ENCODE results near the gene ZNF865.

ZNF865 gene

DNA sequence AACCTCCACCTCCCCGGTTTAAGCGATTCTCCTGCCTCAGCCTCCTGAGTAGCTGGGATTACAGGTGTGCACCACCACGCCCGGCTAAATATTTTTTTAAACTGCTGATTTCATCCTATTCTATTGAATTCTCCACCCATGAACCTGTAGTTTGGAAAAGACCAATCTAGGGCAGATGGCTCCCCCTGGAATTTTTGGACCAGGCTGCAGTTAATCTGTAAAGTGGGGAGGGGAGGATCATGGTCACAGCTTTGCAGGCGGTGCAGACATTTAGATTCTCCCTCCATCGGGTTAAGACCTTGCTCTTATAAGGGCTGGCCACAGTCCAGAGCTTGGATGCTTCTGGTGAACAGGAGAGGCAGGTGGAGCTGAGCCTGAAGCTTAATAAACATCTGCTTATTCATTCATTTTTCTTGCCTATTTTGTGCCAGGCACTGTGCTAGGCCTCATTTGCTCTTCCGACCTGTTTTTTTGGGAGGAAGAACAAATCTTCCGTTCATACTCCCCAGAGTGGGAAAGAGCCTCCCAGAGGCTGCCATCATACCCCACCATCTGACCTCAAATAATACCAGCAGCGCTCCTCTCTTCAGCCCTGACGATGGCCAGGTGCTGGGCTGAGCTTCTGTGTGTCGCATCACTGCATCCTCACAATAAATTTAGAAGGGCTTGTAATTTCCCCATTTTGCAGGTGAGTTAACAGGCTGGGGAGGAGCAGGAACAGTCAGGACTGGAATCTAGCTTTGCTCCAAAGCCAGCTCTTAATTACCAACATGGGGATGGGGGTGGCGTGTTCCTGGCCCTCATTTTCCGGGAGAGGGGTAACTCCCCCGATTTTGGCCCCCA lies 41.7 kb downstream of the ZNF865 start:
- Mint-ChIP-seq H3K27ac (peak overlapping the region; percentile 72), H3K4me3 (peak overlapping the region; percentile 79), H3K27me3 (ENCODE audit: low read depth) (no peaks in the 10 kb centered on the region), H3K4me1 (ENCODE audit: low read depth) (peaks cover 27% of the 10 kb centered on the region), H3K36me3 (ENCODE audit: low read depth) (peaks cover 18% of the 10 kb centered on the region), H3K9me3 (no peaks in the 10 kb centered on the region)
- no peak for DNase-seq (ENCODE audit: low spot score)

DNA sequence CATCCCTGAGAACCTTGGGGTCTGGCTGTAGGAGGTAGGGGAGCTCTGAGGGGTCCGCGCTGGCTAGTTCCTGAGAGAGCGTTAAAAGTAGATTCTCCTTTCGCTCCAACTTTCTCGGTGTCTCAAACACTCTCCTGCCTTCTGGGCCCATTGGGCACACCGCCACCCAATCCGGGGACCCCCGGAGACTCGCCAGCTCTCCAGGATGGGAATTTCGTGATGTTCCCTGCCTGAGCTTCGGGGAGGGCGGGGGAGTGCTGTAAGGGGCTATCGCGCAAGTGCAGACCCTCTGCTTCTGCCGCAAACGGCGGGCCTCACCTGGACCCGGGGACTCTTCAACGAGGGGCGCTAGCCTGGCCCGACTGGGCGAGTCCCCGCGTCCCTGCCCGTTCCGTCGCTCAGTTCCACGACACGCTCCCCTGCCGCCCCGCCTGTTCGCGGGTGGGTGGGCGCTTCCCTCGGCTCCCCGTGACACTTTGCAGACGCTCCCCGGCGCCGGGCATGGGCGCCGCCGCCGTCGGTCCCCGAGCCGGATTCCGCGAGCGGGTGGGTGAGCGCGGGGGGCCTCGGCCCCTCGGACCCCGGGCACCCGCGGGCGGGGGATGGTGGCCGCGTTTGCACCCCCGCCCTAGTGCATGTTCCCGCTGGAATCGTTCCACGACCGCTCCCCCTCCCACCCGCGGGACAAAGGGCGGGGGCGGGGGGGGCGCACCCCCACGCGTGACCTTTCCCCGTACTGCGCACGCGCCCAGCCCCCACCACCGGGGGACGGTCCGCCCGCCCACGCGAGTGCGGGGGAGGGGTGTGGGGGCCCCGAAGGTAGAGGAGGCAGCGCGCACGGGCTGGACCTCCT lies 42.5 kb downstream of the ZNF865 start, which contains the start of gene CCDC106:
CCDC106 (plus strand) TSS at position 481 of the 853 bp plus-strand sequence. CDS start 835 bp downstream, outside the sequence.
- H3K4me1 Mint-ChIP-seq (ENCODE audit: low read depth): peaks cover 25% of the 10 kb centered on the region
- H3K4me3 Mint-ChIP-seq: peak within 1 kb of the TSS; percentile 79
- peaks cover 17% of the 10 kb centered on the region for H3K36me3 Mint-ChIP-seq (ENCODE audit: low read depth)
- DNase-seq (ENCODE audit: low spot score): no peak
- no peaks in the 10 kb centered on the region for H3K9me3 Mint-ChIP-seq
- H3K27me3 Mint-ChIP-seq (ENCODE audit: low read depth): no peaks in the 10 kb centered on the region
- peak within 1 kb of the TSS; percentile 81 for H3K27ac Mint-ChIP-seq

DNA sequence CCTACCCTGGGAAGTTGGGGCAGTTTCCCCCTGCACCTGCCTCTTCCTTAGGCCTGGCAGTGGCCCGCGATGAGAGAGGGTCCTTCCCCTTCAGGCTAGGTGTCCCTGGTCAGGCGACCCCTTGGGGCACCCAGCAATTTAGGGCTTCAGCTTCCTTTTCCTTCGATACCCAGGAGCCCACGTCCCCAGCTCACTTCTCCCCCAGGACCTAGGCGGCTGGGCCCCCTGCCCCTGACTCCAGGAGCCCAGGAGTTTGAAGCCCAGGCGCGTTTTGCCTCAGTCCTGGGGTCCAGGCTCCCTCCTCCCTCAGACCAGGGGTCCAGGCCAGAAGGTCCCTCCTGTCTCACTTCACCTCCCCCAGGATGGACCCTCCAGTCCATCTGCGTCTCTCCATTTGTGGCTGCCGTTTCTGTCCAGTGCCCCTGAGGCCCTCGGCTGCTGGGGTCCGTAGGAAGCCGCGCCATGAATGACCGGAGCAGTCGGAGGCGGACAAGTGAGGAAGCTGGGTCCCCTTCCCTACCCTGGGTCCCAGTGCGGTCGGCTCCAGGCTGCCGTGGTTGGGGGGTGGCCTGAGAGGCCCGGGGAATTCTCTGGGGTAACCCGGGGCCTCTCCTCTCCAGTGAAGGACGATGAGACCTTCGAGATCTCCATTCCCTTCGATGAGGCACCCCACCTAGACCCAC lies 43.3 kb downstream of the ZNF865 start:
- Mint-ChIP-seq H3K27me3 (ENCODE audit: low read depth) (no peaks in the 10 kb centered on the region), H3K27ac (peak overlapping the region; percentile 81), H3K4me3 (peak overlapping the region; percentile 77), H3K36me3 (ENCODE audit: low read depth) (peaks cover 13% of the 10 kb centered on the region), H3K4me1 (ENCODE audit: low read depth) (peaks cover 21% of the 10 kb centered on the region), H3K9me3 (no peaks in the 10 kb centered on the region)
- DNase-seq (ENCODE audit: low spot score): no peak

DNA sequence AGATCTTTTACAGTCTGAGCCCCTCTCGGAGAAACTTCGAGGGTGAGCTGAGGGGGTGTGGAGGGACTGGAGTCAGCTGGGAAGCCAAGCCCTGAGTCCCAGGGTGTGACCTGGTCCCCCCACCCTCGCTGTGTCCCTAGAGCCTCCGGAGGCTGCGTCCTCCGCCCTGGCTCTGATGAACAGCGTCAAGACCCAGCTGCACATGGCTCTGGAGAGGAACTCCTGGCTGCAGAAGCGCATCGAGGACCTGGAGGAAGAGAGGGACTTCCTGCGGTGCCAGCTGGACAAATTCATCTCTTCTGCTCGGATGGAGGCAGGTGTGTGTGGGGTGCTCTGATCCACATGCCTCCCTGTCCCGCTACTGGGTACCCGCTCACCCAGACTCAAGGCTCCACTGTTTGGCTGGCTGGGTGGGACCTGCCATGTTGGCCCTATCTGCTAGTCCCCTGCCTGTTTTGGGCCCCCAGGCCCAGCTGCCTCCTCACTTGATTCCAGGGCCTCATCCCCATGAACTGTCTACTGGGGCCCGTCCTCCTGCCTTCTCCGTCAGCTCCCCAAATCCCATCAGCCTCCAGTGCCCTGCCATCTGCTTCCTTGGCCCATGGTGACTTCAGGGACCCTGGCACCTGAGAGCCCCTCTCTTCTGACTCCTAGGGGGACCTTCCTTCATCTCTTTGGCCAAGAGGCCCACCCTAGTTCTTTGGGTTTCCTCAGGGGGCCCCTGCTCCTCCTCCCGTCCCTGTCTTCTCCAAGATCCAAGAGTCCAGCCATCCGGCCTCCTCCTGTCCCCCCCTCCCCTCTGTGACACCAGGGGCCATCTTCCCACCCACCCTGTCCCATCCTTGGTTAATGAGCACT lies 44.0 kb downstream of the ZNF865 start:
- Mint-ChIP-seq H3K9me3 (no peaks in the 10 kb centered on the region), H3K36me3 (ENCODE audit: low read depth) (peaks cover 13% of the 10 kb centered on the region), H3K27me3 (ENCODE audit: low read depth) (no peaks in the 10 kb centered on the region), H3K4me3 (peak overlapping the region; percentile 77), H3K4me1 (ENCODE audit: low read depth) (peaks cover 15% of the 10 kb centered on the region), H3K27ac (peak overlapping the region; percentile 78)
- no peak for DNase-seq (ENCODE audit: low spot score)

DNA sequence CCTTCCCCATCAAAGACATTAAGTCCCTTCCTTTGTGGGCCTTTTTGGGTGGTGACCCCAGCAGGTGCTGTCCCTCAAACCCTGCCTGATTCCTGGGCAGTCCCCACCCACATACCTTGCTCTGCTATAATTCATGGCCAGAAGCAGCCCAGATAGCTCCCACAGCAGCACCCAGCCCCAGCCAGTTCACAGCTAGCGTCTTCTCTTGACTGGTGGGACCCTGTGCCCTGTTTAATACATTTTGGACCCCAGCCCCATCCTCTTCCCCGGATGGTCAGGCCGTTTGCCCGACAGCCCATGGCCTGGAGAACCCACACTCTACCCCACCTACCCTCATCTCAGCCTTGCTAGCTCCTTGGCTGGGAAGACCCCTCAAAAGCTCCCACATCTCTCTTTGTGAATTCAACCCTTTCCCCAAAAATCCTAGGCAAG lies 44.7 kb downstream of the ZNF865 start:
- Mint-ChIP-seq H3K27me3 (ENCODE audit: low read depth) (no peaks in the 10 kb centered on the region), H3K9me3 (no peaks in the 10 kb centered on the region), H3K36me3 (ENCODE audit: low read depth) (peaks cover 13% of the 10 kb centered on the region), H3K4me3 (peak overlapping the region; percentile 46), H3K27ac (peak overlapping the region; percentile 78), H3K4me1 (ENCODE audit: low read depth) (peaks cover 15% of the 10 kb centered on the region)
- DNase-seq (ENCODE audit: low spot score): no peak

DNA sequence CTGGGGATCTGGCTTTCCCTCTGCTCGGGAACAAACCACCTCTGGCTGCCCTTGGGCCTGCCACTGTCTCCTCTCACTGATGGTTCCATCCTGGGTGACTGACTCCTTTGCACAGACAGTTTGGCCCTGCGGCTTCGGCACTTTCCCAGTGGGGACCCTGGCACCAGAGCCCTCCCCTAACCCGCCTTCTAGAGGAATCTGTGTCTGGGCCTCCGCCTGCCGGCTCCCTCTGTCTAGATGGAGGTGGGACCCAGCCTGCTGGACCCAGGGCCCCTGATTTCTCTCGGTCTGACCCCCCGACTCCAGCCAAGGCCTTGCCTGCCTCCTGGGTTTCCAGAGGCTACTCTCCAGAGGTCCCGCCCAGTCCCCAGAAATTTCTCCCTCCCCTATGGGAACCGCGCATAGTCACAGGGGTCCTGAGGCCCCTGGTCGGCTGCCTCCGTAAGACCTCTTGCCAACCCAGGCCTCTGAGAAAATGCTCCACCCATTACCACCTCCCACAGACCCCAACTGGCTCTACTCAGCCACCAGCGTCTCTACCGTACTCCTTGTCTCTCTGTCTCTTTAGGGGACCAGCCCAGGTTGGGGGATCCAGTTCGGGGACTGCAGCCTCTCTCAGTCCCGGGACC lies 45.3 kb downstream of the ZNF865 start:
- Mint-ChIP-seq H3K27ac (no peak overlapping the region), H3K9me3 (no peaks in the 10 kb centered on the region), H3K27me3 (ENCODE audit: low read depth) (no peaks in the 10 kb centered on the region), H3K4me1 (ENCODE audit: low read depth) (peaks cover 15% of the 10 kb centered on the region), H3K4me3 (no peak overlapping the region), H3K36me3 (ENCODE audit: low read depth) (peaks cover 13% of the 10 kb centered on the region)
- DNase-seq (ENCODE audit: low spot score): no peak

DNA sequence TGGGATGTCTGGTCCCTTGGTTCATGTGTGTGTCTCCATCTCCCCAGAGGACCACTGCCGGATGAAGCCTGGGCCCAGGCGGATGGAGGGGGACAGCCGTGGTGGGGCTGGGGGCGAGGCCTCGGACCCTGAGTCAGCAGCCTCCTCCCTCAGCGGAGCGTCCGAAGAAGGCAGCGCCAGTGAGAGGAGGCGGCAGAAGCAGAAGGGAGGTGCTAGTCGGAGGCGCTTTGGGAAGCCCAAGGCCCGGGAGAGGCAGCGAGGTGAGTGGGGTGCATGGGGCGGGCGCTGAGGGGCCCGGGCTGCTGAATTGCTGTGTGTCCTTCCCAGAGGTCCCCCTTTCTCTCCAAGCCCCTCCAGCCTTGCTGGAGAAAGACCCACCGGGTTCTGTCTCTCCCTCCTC lies 45.8 kb downstream of the ZNF865 start:
- peaks cover 18% of the 10 kb centered on the region for H3K36me3 Mint-ChIP-seq (ENCODE audit: low read depth)
- no peak overlapping the region for H3K4me3 Mint-ChIP-seq
- no peaks in the 10 kb centered on the region for H3K9me3 Mint-ChIP-seq
- no peak overlapping the region for H3K27ac Mint-ChIP-seq
- H3K27me3 Mint-ChIP-seq (ENCODE audit: low read depth): no peaks in the 10 kb centered on the region
- peaks cover 20% of the 10 kb centered on the region for H3K4me1 Mint-ChIP-seq (ENCODE audit: low read depth)
- DNase-seq (ENCODE audit: low spot score): no peak

DNA sequence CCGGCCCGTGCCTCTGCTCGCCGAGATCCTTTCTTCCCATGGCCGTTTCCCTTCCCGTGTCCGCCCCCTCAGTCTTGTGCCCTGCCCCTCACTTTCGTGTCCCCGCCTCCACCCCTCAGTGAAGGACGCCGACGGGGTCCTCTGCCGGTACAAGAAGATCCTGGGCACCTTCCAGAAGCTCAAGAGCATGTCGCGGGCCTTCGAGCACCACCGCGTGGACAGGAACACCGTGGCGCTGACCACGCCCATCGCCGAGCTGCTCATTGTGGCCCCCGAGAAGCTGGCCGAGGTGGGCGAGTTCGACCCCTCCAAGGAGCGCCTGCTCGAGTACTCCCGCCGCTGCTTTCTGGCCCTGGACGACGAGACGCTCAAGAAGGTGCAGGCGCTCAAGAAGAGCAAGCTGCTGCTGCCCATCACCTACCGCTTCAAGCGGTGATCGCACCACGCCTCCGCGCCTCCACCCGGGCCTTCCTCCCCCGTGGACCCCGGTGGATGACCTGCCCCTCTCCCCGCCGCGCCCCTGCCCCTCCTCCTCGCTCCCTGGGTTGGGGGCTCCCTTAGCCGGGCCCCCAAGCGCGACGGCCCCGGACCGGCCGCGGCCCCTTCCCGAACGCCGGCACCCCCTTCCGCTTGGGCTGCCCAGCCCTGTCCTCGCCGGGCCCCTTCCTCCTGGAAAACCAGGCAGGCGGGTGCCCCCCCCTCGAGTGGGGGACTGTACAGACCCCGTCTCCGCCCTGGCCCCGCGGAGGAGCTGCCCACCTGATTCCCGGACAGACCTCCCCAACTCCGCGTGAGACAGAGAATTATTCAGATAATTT lies 47.1 kb downstream of the ZNF865 start:
- H3K27ac Mint-ChIP-seq: peak overlapping the region; percentile 49
- peak overlapping the region; percentile 46 for H3K4me3 Mint-ChIP-seq
- H3K9me3 Mint-ChIP-seq: no peaks in the 10 kb centered on the region
- peaks cover 26% of the 10 kb centered on the region for H3K36me3 Mint-ChIP-seq (ENCODE audit: low read depth)
- peaks cover 26% of the 10 kb centered on the region for H3K4me1 Mint-ChIP-seq (ENCODE audit: low read depth)
- H3K27me3 Mint-ChIP-seq (ENCODE audit: low read depth): no peaks in the 10 kb centered on the region
- DNase-seq (ENCODE audit: low spot score): no peak

DNA sequence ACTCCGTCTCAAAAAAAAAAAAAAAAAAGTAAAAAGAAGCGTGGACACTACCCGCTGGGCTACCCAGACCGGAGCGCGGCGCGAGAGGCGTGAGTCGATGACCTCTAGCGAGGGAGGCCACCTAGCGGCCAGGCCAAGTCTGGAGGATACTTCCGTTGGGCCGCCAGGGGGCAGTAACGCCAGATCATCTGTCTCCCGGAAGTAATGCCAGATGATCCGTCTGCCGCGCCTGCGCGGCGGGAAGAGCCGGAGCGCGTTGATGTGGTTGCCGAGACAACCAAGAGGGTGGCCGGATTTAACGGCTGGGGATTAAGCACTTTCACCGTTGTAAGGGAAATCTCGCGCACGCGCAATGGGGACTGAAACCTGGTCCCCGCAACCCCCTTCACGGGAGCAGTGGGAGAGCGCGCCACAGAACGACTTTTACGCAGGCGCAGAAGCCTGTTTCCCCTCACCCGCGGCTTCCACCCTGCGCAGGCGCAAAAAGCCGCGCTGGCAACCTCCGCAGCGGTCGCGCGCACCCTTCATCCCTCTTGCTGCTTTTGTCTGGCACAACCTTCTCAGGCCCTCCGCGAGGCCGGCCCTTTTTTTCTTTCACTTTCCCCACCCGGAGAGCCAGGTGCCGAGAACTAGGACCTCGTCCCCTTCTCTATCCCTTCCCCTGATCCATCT lies 48.3 kb downstream of the ZNF865 start:
- peaks cover 26% of the 10 kb centered on the region for H3K4me1 Mint-ChIP-seq (ENCODE audit: low read depth)

DNA sequence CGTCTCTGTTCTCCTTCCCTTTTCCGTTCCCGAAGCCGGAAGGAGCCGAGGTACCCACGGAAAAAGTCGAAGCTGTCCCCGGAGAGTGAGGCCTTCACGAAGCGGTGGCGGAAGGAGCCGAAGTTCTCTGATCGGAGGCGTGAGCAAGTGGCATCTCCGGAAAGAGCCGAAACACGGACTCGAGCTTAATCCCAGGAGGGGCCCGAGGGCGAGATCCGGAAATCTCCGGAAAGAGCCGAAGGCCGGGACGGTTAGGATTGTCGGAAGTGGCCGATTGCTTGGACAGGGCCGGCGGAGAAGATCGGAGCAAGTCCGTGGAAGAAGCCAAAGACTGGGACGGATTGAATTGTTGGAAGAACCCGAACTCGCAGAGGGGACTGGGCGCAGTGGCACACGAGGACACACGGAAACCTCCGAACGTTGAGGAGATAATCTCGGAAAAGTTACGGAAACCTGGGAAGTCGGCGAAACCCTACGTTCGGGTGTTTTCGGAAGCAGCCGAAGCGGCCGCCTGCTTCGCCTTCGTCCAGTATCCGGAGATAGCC lies 48.9 kb downstream of the ZNF865 start:
- H3K27me3 Mint-ChIP-seq (ENCODE audit: low read depth): no peaks in the 10 kb centered on the region
- H3K4me1 Mint-ChIP-seq (ENCODE audit: low read depth): peaks cover 26% of the 10 kb centered on the region
- DNase-seq (ENCODE audit: low spot score): peak; percentile 99
- H3K9me3 Mint-ChIP-seq: no peaks in the 10 kb centered on the region
- H3K27ac Mint-ChIP-seq: peak overlapping the region; percentile 96
- peaks cover 31% of the 10 kb centered on the region for H3K36me3 Mint-ChIP-seq (ENCODE audit: low read depth)
- H3K4me3 Mint-ChIP-seq: peak overlapping the region; percentile 89

More for the DNA sequence above, 48.3 kb downstream of the ZNF865 start:
- H3K9me3 Mint-ChIP-seq: no peaks in the 10 kb centered on the region
- H3K36me3 Mint-ChIP-seq (ENCODE audit: low read depth): peaks cover 30% of the 10 kb centered on the region
- H3K27ac Mint-ChIP-seq: peak overlapping the region; percentile 96
- H3K4me3 Mint-ChIP-seq: peak overlapping the region; percentile 89
- peak; percentile 98 for DNase-seq (ENCODE audit: low spot score)
- no peaks in the 10 kb centered on the region for H3K27me3 Mint-ChIP-seq (ENCODE audit: low read depth)

DNA sequence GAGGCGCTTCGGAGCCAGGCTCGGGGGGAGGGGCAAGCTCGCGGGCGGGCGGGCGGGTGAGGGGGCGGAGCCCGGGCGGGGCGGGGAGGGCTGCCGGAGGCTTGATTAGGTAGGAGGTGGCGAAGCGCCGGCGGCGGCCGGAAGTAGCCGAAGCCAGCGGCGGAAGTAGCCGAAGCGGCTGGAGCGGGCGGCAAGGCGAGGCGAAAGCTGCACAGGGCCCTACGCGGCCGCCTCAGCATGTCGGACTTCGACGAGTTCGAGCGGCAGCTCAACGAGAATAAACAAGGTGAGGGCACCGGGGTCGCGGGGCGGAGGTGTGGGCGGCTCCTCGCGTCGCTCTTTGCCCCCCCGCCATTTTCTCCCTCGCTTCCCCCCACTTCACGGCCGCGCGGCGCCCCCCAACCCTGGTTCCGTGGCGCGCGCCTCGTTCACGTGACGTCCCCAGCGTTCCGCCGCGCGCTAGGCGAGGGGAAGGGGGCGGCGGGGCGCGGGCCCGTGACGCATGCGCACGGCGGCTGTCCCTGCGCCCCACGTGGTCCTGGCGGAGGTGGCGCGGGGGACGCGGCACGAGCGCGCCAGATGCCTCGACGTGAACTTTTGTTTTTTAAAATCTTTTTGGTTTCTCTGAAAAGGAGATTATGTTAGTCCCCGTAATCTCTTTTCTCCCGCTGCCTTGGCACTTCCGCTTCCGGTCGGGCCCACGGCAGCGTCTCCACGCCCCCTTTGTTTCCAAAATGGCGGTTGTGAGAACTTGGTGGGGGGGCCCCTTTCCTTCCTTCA lies 49.6 kb downstream of the ZNF865 start, which contains the start of gene U2AF2:
U2AF2 (plus strand) TSS at position 168 of the 780 bp plus-strand sequence; CDS start at position 238, 70 bp downstream.
- peaks cover 32% of the 10 kb centered on the region for H3K36me3 Mint-ChIP-seq (ENCODE audit: low read depth)
- no peaks in the 10 kb centered on the region for H3K9me3 Mint-ChIP-seq
- peaks cover 25% of the 10 kb centered on the region for H3K4me1 Mint-ChIP-seq (ENCODE audit: low read depth)
- DNase-seq (ENCODE audit: low spot score): peak; percentile 89
- H3K27ac Mint-ChIP-seq: peak within 1 kb of the TSS; percentile 96
- H3K4me3 Mint-ChIP-seq: peak within 1 kb of the TSS; percentile 91
- H3K27me3 Mint-ChIP-seq (ENCODE audit: low read depth): no peaks in the 10 kb centered on the region

Data from T-helper 2 cell treated with Interferon-gamma antibody and Interleukin-4, amounts not matched to agents 5 μg/mL and 100 μg/mL, for 36 hours (primary cell).